ENCODE results near the gene GAB2.

Gene GAB2

DNA sequence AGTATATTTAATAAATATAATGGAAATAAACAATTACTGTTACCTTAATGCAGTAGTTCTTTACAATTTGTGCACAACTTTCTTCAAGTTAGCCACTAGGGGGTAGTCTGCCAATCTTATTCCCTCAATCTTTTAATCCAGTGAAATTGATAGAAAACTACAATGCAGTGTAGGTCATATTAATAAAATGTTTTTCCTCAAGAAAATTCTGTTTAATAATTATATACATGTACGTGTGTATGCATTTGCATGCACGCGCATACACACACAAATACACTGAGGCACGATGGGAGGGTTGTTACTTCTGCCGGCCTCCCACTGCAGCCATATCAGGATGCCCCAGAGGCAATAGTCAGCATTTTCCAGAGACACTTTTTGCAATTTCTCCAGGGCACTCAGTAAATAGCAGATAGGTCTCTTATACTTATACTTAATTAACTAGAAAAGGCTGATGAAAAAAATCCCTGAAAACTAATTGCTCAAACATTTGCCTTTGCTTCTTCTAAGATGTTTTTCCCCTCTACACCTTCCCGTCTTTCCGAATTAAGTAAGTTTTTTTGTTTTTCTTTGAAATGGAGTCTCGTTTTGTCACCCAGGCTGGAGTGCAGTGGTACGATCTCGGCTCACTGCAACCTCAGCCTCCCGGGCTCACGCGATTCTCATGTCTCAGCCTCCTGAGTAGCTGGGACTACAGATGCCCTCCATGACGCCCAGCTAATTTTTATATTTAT is 3.1 kb downstream of the GAB2 start:
- no peaks in the 10 kb centered on the region for H3K9me3 ChIP-seq
- peaks cover 9% of the 10 kb centered on the region for H3K4me1 ChIP-seq
- TF ChIP-seq, protein P1, sequence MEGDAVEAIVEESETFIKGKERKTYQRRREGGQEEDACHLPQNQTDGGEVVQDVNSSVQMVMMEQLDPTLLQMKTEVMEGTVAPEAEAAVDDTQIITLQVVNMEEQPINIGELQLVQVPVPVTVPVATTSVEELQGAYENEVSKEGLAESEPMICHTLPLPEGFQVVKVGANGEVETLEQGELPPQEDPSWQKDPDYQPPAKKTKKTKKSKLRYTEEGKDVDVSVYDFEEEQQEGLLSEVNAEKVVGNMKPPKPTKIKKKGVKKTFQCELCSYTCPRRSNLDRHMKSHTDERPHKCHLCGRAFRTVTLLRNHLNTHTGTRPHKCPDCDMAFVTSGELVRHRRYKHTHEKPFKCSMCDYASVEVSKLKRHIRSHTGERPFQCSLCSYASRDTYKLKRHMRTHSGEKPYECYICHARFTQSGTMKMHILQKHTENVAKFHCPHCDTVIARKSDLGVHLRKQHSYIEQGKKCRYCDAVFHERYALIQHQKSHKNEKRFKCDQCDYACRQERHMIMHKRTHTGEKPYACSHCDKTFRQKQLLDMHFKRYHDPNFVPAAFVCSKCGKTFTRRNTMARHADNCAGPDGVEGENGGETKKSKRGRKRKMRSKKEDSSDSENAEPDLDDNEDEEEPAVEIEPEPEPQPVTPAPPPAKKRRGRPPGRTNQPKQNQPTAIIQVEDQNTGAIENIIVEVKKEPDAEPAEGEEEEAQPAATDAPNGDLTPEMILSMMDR (IDR thresholded peaks at IDR 0.05; ENCODE audit: low read depth, low read length), result peak; percentile 71
- peaks cover 2% of the 10 kb centered on the region; the same call in 1 of the 2 replicates for H3K36me3 ChIP-seq
- DNase-seq, result peak; percentile 16
- H3K4me3 ChIP-seq (ENCODE audit: low read depth, low read length), result no peak overlapping the region
- no peaks in the 10 kb centered on the region for H3K27me3 ChIP-seq

DNA sequence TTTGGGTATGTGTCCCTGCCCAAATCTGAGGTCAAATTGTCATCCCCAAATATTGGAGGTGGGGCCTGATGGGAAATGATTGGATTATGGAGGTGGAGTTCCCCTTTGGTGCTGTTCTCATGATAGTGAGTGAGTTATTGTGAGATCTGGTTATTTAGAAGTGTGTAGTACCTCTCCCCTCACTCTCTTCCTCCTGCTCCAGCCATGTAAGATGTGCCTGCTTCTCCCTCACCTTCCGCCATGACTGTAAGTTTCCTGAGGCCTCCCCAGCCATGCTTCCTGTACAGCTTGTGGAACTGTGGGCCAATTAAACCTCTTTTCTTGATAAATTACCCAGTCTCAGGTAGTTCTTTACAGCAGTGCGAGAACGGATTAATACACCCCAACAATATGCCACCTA is 9.0 kb downstream of the GAB2 start:
- H3K36me3 ChIP-seq, result peaks cover 5% of the 10 kb centered on the region; the same call in 1 of the 2 replicates
- no peak overlapping the region for H3K4me3 ChIP-seq (ENCODE audit: low read depth, low read length)
- TF ChIP-seq, protein P1 (IDR thresholded peaks at IDR 0.05; ENCODE audit: low read depth, low read length), result no peak
- H3K27me3 ChIP-seq, result no peaks in the 10 kb centered on the region
- H3K9me3 ChIP-seq, result no peaks in the 10 kb centered on the region
- H3K4me1 ChIP-seq, result no peaks in the 10 kb centered on the region
- DNase-seq, result no peak

DNA sequence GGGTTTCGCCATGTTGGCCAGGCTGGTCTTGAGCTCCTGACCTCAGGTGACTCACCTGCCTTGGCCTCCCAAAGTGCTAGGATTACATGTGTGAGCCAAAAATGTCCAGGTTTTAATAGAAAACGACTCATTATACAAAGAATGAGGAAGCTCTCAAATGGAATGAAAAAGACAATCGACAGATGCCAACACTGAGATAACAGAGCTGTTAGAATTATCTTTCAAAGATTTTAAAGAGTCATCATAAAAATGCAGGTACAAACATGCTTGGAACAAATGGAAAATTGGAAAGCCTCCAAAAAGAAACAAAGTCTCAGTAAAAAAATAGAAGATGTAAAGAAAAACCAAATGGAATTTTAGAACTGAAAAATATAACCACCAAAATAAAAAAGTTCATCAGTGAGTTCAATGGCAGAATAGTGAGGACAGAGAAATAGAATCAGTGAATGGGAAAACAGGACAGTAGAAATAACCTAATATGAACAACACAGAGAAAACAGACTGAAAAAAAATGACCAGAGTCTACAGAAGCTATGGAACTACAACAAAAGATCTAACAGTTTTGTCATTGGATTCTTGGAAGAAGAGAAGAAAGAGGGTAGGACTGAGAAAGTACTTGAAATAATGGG is 10.9 kb downstream of the GAB2 start:
- TF ChIP-seq, protein P1 (IDR thresholded peaks at IDR 0.05; ENCODE audit: low read depth, low read length), result no peak
- Histone ChIP-seq H3K27me3 (no peaks in the 10 kb centered on the region), H3K9me3 (no peaks in the 10 kb centered on the region), H3K4me1 (peaks cover under 1% of the 10 kb centered on the region; the same call in 1 of the 2 replicates), H3K36me3 (peaks cover 5% of the 10 kb centered on the region; the same call in 1 of the 2 replicates), H3K4me3 (ENCODE audit: low read depth, low read length) (no peak overlapping the region)
- no peak for DNase-seq

DNA sequence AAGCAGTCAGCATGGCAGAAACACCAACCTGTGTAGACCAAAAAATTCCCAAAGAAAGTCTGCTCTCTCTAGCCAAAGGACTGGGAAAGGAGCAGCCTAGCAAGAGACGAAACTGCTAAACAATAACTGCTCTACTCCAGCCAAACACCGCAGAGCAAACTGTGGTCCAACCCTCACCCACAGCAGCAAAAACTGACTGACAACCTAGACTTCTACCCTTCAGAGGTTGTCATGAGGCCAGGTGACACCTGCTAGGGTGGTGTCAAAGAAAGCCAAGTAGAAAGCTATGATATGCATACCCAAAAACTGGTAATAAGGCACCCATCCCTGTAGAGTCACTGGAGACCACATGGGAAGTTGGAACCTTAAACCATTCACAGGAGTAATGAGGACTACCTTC is 11.8 kb downstream of the GAB2 start:
- peaks cover 5% of the 10 kb centered on the region; the same call in 1 of the 2 replicates for H3K36me3 ChIP-seq
- TF ChIP-seq, protein P1 (IDR thresholded peaks at IDR 0.05; ENCODE audit: low read depth, low read length), result no peak
- DNase-seq, result no peak
- H3K27me3 ChIP-seq, result no peaks in the 10 kb centered on the region
- H3K4me3 ChIP-seq (ENCODE audit: low read depth, low read length), result no peak overlapping the region
- H3K4me1 ChIP-seq, result peaks cover 7% of the 10 kb centered on the region; the same call in 1 of the 2 replicates
- H3K9me3 ChIP-seq, result no peaks in the 10 kb centered on the region

DNA sequence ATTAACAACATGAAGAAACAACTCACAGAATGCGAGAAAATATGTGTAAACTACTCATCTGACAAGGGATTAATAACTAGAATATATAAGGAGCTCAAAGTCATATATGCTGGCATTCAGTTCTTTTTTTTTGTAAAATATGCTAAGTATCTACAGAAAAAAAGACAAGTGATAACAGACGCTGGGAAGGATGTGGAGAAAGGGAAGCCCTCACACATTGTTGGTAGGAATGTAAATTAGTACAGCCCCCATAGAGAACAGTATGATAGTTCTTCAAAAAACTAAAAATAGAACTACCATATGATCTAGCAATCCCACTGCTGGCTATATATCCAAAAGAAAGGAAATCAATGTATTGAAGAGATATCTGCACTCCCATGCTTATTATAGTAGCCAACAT is 13.8 kb downstream of the GAB2 start:
- Histone ChIP-seq H3K27me3 (no peaks in the 10 kb centered on the region), H3K36me3 (no peaks in the 10 kb centered on the region), H3K9me3 (no peaks in the 10 kb centered on the region), H3K4me1 (peaks cover 7% of the 10 kb centered on the region; the same call in 1 of the 2 replicates), H3K4me3 (ENCODE audit: low read depth, low read length) (no peak overlapping the region)
- TF ChIP-seq, protein P1 (IDR thresholded peaks at IDR 0.05; ENCODE audit: low read depth, low read length), result no peak
- DNase-seq, result no peak

DNA sequence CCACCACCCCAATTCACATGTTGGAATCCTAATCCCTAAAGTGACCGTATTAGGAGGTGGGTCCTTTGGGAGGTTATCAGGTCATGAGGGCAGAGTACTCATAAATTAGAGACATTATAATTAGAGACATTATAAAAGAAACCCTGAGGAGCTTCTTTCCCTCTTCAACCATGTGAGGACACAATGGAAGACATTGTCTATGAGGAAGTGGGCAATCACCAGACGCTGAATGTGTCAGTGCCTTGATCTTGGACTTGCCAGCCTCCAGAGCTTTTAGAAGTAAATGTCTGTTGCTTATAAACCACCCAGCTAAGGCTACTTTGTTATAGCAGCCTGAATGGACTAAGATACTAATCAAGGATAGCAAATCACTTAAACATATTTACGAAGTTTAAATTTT is 14.8 kb downstream of the GAB2 start:
- Histone ChIP-seq H3K36me3 (no peaks in the 10 kb centered on the region; the same call in 1 of the 2 replicates), H3K27me3 (no peaks in the 10 kb centered on the region), H3K9me3 (no peaks in the 10 kb centered on the region)

More for the DNA sequence above, 14.8 kb downstream of the GAB2 start:
- Histone ChIP-seq H3K4me1 (peaks cover 7% of the 10 kb centered on the region; the same call in 1 of the 2 replicates), H3K4me3 (ENCODE audit: low read depth, low read length) (no peak overlapping the region)
- TF ChIP-seq, protein P1 (IDR thresholded peaks at IDR 0.05; ENCODE audit: low read depth, low read length), result no peak
- DNase-seq, result no peak
